GM12892 (cell line): Measurements from ENCODE around the gene PFN1.

Experiments used
- DNase-seq: peaks from one replicate; pipeline ENCODE4 v3.0.0; 2011; ENCODE audit not compliant: insufficient read length
- FAIRE-seq: peaks from 2 replicates; lab custom pipeline; 2011; peaks lifted over from hg19 to GRCh38; lab: Jason Lieb, UNC
- POLR2A ChIP-seq: IDR thresholded peaks from 2 replicates; pipeline ENCODE4 v1.6.1; 2011; ENCODE audit warnings: low read depth, low read length, control low read depth
- POLR2AphosphoS5 ChIP-seq: IDR thresholded peaks from 2 replicates; pipeline ENCODE4 v1.6.1; 2011; ENCODE audit warnings: low read depth, low read length, control low read depth
- TAF1 ChIP-seq: IDR thresholded peaks from 2 replicates; pipeline ENCODE4 v1.6.1; 2011; ENCODE audit warnings: low read depth, mild to moderate bottlenecking, control low read depth, low read length, borderline replicate concordance

PFN1 gene

DNA sequence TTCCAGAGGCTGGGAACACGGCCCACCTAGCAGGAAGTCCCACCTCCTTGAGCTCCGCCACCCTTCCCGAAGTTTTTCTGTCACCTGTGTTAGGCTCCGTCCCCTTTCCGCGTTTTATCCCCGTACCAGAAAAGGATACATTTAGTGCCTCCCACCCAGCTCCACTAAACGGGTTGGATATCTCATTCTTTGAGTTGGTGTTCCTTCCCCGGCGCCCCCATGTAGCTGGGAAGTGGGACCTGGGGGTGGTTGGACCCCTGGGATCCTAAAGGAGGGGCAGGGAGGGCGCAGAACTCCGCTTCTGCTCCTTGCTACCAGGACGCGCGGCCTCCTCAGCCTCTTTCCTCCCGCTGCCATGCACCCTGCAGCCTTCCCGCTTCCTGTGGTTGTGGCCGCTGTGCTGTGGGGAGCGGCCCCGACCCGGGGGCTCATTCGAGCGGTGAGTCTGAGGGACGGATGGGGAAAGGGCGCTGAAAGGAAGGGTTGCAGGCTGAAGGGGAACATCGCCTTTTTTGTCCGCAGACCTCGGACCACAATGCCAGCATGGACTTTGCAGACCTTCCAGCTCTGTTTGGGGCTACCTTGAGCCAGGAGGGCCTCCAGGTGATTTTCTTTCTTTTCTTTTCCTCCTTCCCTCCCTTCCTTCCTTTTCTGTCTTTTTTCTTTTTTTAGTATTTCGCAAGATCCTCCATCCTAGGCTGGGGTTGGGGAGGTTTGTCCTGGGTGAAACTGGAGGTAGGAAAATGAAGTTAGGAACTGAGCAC, 7.6 kb downstream of the PFN1 start:
- TF ChIP-seq TAF1 (0 out of 2 replicates have a peak, but pooled peaks have one; percentile 40), POLR2A (no peak), POLR2AphosphoS5 (peak; percentile 62; the same call in 1 of the 2 replicates)
- DNase-seq (no peak), FAIRE-seq (peak; percentile 40)

DNA sequence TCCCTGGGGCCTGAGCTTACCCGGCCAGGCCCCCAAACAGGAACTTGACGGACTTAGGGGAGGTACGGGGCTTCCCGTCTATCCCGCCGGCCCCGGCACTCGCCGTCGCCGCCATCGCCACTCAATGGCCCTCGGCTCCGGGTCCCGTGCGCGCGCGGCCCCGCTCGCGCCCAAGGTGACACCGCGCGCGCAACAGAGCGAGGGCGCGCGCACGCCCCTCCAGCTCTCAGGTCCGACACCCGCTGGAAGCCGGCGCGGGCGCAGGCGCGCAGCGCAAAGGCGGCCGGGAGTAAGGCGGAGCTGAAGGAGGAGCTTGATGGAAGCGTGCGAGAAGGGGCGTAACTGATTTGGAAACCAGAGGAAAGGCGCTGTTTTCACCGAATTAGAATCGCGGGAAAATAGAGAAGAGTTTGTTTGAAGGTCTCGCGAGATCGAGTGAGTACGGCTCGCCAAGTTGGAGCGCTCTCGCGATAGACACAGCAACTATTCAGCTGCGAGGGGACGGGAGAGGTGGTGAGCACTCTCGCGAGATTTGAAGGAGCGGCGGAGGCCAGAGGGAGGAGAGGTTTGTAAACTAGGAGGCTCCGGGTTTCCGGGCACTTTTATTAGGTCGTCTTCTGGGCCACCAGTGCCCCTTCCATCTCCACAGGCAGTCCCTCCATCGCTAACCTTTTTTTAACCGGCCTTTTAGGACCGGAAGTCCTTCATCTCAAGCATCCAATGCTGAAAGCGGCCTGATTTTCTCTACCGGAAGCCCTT, 8.4 kb downstream of the PFN1 start, which contains the start of the genes RNF167 and SLC25A11:
Gene RNF167, plus strand, starts transcription at position 473 of the 759 bp plus-strand sequence. CDS start 642 bp downstream, outside the sequence.
Gene SLC25A11, minus strand, starts transcription at position 251 of the 759 bp plus-strand sequence. Its CDS starts 136 bp downstream, at position 115.
- peak; percentile 84 for TF ChIP-seq POLR2A
- TF ChIP-seq POLR2AphosphoS5 = peak; percentile 81
- TF ChIP-seq TAF1 = peak; percentile 65; the same call in 1 of the 2 replicates
- DNase-seq (peak; percentile 96), FAIRE-seq (peak; percentile 99)

DNA sequence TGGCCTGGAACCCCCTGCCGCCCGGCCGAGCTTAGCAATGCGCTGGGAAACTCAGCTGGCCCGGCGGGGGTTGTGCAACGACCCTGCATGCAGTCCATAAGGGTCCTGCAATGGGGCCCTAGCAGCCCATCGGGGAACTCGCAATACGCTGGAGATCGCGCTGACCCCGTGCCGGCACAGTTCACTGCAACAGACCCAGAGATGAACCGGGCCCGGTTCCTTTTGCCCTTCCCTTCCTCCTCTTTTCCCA, 8.9 kb downstream of the PFN1 start:
- no peak for TF ChIP-seq POLR2AphosphoS5
- no peak for TF ChIP-seq TAF1
- no peak for TF ChIP-seq POLR2A
- DNase-seq (no peak), FAIRE-seq (no peak)

DNA sequence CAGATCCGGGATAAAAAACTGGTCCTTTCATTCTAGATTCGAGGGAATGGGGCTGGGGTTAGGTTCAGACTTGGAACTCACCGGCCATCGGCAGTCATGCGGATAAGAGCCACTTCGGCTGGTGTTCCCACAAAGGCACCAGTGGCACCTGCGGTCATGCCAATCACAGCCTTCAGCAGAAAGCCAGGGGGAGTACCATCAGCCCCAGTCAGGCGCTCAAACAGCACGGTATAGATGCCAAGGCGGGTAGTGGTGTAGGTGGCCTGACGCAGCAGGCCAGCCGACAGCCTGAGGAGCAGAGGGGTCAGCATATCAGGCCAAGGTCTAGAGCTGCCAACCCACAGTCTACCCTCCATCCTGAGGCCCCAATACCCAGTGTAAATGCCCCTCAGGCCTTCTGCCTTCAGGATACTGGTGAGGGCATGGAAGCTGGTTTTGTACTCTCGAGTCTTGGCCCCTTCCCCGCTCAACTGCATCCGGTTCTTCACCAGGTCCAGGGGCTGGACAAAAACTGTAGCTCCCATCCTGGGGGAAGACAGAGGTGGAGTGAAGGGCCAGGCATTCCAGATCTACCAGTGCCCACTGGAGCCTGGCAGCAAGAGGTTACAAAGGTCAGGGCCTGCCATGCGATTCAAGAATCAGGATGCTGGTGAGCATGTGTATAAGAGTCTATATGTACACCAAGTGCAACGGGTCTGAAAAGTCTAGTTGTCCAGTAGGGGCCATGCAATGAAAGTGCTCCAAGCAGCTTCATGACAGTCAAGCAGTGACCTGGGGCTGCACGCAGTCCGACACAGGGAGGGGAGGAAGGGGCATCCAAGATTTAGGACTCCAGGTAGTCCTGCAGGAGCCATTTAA, 9.4 kb downstream of the PFN1 start:
- FAIRE-seq = peak; percentile 66

DNA sequence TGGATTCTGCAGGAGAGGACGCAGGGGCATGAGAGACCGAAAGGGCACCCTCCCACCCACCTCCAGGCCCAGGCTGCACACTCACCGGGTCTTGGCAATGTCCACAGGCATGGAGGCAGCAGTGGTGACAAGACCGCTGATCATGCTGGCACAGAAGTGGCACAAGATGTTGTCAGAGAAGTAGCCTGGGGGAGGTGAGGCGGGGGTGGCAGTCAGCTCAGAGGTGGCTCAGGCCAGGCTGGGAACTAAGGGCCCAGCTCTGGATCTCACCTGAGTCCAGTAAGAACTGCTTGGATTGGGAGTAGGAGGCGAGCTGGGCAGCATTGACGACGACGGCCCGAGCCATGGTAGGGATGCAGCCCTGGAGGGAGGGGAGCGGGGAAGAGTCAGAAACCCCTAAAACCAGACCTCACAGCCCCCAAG, 10.2 kb downstream of the PFN1 start:
- DNase-seq (no peak), FAIRE-seq (no peak)
- no peak for TF ChIP-seq POLR2A
- no peak for TF ChIP-seq TAF1
- TF ChIP-seq POLR2AphosphoS5 = no peak

More for the DNA sequence above, 9.4 kb downstream of the PFN1 start:
- no peak for TF ChIP-seq POLR2A
- TF ChIP-seq POLR2AphosphoS5 = no peak
- TF ChIP-seq TAF1 = no peak
- no peak for DNase-seq

DNA sequence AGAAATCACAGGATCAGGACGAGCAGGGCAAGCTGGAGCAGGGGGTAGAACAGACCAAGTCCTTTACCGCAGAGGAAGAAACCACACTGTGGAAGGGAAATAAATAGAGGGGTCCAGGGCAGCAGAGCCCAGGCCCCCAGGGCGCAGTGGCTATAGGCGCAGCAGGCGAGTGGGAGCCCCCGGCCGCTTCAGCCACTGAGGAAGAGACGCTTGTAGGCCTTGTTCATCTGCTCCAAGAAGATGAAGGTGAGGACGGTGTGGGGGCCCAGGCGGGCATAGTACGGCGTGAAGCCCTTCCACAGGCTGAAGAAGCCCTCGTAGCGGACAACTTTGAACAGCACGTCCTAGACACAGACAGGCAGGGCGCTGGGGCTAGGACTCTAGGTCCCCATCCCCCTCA, 10.8 kb downstream of the PFN1 start:
- no peak for FAIRE-seq
- no peak for TF ChIP-seq POLR2AphosphoS5
- TF ChIP-seq TAF1 = no peak
- no peak for TF ChIP-seq POLR2A
- no peak for DNase-seq

DNA sequence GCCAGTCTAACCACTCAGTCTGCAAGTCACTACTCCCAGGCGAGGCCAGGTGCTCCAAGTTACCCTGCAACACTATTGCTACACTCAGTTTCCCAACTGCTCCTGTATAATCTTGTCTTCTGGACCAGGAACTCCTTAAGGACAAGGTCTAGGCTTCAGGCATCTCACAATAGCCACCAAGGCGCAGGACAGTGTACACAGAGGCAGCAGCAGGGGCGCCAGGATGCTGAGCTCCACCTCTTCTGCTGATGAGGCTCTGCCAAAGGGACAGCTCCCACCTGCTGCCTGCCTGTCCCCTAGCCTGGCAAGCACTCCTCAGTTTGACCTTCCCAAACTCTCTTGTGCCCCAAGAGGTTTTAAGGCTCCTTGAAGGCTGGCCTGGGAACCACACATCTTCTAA, 11.9 kb downstream of the PFN1 start:
- DNase-seq (no peak), FAIRE-seq (no peak)
- TF ChIP-seq POLR2A (peak; percentile 22; the same call in 1 of the 2 replicates), TAF1 (no peak)

DNA sequence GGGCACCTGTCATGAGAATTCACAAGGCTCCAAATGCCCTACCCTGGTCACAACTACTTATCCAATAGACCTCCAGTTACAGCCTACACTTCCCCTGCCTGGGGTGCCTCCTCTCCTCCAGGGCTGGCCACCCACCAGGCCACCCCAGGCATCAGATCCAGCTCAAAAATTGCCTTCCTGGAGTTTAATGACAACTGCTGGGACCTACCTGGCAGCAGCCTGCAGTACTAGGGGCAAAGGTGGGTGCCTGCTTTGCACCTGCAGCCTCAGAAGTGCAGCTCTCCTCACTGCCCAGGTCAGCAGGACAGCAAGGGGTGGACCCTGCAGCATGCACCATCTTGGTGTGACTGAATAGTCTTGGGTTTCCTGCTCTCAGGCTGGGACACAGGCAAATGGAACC, 12.7 kb downstream of the PFN1 start:
- DNase-seq (no peak), FAIRE-seq (no peak)
- TF ChIP-seq POLR2A (no peak), POLR2AphosphoS5 (no peak), TAF1 (no peak)

DNA sequence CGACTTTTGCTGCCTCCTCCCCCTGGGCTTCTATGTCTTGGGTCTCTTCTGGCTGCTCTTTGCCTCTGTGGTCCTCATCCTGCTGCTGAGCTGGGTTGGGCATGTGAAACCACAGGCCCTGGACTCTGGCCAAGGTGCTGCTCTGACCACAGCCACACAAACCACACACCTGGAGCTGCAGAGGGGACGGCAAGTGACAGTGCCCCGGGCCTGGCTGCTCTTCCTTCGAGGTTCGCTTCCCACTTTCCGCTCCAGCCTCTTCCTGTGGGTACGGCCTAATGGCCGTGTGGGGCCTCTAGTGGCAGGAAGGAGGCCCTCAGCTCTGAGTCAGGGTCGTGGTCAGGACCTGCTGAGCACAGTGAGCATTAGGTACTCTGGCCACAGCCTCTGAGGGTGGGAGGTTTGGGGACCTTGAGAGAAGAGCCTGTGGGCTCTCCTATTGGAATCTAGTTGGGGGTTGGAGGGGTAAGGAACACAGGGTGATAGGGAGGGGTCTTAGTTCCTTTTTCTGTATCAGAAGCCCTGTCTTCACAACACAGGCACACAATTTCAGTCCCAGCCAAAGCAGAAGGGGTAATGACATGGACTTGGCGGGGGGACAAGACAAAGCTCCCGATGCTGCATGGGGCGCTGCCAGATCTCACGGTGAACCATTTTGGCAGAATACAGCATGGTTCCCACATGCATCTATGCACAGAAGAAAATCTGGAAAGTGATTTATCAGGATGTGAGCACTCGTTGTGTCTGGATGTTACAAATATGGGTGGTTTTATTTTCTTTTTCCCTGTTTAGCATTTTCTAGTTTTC, 14.0 kb downstream of the PFN1 start:
- FAIRE-seq (peak; percentile 82), DNase-seq (no peak)
- no peak; the same call in 1 of the 2 replicates for TF ChIP-seq POLR2A
- no peak for TF ChIP-seq TAF1
- peak; percentile 55; the same call in 1 of the 2 replicates for TF ChIP-seq POLR2AphosphoS5

DNA sequence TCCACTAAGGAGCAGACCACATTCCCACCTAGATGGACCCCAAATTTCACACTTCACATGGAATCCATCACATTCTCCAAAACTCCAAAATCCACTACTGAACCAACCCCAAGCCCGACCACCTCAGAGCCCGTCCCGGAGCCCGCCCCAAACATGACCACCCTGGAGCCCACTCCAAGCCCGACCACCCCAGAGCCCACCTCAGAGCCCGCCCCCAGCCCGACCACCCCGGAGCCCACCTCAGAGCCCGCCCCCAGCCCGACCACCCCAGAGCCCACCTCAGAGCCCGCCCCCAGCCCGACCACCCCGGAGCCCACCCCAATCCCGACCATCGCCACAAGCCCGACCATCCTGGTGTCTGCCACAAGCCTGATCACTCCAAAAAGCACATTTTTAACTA, 14.7 kb downstream of the PFN1 start:
- FAIRE-seq (no peak), DNase-seq (no peak)
- TF ChIP-seq POLR2A = no peak
- no peak for TF ChIP-seq TAF1
- TF ChIP-seq POLR2AphosphoS5 = no peak
